Measurements from ENCODE around the gene TTC24. TPM values are rescaled to one million over a fixed set of nuclear protein-coding genes. Genes with fewer than 3 reads are reported as not detected.

Gene TTC24
- total RNA-seq, 4 donors from 2014 or later, result not detected

DNA sequence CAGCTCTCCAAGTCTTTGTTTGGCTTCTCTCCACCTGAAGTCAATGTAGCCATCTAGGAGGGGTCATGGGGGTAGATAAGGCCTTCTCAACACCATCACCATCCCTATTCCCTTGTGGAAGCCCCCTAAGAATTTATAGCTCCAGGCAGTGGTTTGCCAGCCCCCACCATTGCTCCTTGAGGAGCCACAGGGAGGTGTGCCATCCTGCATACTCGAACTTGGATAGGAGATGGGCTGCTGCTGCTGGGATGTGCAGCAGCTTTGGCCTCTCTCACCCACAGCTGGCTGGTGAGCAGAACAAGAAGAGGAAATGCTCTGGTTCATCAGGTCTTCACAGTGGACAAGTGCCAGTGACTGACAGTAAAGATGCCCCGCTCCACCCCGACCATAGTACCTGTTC is 16.9 kb downstream of the TTC24 start:
- DNase-seq (ENCODE audit: low spot score) (no peak), ATAC-seq (ENCODE audit: low FRiP score) (no peak)
- TF ChIP-seq, protein P1, sequence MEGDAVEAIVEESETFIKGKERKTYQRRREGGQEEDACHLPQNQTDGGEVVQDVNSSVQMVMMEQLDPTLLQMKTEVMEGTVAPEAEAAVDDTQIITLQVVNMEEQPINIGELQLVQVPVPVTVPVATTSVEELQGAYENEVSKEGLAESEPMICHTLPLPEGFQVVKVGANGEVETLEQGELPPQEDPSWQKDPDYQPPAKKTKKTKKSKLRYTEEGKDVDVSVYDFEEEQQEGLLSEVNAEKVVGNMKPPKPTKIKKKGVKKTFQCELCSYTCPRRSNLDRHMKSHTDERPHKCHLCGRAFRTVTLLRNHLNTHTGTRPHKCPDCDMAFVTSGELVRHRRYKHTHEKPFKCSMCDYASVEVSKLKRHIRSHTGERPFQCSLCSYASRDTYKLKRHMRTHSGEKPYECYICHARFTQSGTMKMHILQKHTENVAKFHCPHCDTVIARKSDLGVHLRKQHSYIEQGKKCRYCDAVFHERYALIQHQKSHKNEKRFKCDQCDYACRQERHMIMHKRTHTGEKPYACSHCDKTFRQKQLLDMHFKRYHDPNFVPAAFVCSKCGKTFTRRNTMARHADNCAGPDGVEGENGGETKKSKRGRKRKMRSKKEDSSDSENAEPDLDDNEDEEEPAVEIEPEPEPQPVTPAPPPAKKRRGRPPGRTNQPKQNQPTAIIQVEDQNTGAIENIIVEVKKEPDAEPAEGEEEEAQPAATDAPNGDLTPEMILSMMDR (IDR thresholded peaks at IDR 0.05), result no peak

- no peak for DNase-seq (ENCODE audit: low spot score)
- TF ChIP-seq, protein P1 (IDR thresholded peaks at IDR 0.05), result no peak
- no peak for ATAC-seq (ENCODE audit: low FRiP score)
Measured at GRCh38 chr1:156598125-156598524, 18.6 kb downstream of the TTC24 start.

- no peak for ATAC-seq (ENCODE audit: low FRiP score)
- TF ChIP-seq, protein P1 (IDR thresholded peaks at IDR 0.05), result no peak
- DNase-seq (ENCODE audit: low spot score), result no peak
Measured at GRCh38 chr1:156598731-156599432, 19.4 kb downstream of the TTC24 start.

GRCh38 chr1:156599811-156600210 is 20.3 kb downstream of the TTC24 start:
- no peak for ATAC-seq (ENCODE audit: low FRiP score)
- no peak for DNase-seq (ENCODE audit: low spot score)
- TF ChIP-seq, protein P1 (IDR thresholded peaks at IDR 0.05), result no peak

DNA sequence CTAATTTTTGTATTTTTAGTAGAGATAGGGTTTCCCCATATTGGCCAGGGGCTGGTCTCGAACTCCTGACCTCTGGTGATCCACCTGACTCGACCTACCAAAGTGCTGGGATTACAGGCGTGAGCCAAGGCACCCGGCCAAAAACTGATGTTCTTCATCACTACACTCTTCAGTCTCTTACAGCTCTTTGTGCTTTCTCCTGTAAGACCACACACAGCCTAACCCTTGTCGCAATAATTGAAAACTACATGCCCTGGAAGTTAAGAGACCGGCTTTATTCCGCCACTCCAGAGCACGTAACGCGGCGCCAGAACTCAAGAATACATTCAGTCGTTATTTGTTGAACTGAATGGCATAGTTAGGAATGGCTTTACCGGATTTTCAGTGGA is 21.2 kb downstream of the TTC24 start:
- TF ChIP-seq, protein P1 (IDR thresholded peaks at IDR 0.05), result no peak
- ATAC-seq (ENCODE audit: low FRiP score) (peak; percentile 34), DNase-seq (ENCODE audit: low spot score) (no peak)

GRCh38 chr1:156601122-156601830 is 21.8 kb downstream of the TTC24 start, which contains the start of gene GPATCH4:
Gene GPATCH4, minus strand, starts transcription at chr1:156601479.
- TF ChIP-seq, protein P1 (IDR thresholded peaks at IDR 0.05), result no peak
- peak; percentile 57 for DNase-seq (ENCODE audit: low spot score)
- peak; percentile 85 for ATAC-seq (ENCODE audit: low FRiP score)

DNA sequence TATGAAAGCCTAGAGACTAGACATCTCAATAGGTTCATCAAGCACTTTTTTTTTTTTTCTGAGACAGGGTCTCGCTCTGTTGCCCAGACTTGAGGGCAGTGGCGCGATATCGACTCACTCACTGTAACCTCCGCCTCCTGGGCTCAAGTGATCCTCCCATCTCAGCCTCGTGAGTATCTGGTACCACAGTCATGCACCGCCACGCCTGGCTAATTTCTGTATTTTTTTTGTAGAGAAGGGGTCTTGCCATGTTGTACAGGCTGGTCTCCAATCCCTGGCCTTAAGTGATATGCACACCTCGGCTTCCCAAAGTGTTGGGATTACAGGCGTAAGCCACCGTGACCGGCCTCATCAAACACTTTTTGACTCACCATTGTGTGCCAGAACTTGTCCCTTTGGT is 22.4 kb downstream of the TTC24 start:
- no peak for ATAC-seq (ENCODE audit: low FRiP score)
- TF ChIP-seq, protein P1 (IDR thresholded peaks at IDR 0.05), result no peak
- no peak for DNase-seq (ENCODE audit: low spot score)

All from omental fat pad (tissue), 4 donors.